NK-92 (cell line): ENCODE data around the gene C11orf24.

ENCODE experiments used
- DNase-seq: peaks from one replicate; lab custom pipeline; 2025; ENCODE audit not compliant: unreplicated experiment; lab: John Stamatoyannopoulos, UW

The C11orf24 gene

DNA sequence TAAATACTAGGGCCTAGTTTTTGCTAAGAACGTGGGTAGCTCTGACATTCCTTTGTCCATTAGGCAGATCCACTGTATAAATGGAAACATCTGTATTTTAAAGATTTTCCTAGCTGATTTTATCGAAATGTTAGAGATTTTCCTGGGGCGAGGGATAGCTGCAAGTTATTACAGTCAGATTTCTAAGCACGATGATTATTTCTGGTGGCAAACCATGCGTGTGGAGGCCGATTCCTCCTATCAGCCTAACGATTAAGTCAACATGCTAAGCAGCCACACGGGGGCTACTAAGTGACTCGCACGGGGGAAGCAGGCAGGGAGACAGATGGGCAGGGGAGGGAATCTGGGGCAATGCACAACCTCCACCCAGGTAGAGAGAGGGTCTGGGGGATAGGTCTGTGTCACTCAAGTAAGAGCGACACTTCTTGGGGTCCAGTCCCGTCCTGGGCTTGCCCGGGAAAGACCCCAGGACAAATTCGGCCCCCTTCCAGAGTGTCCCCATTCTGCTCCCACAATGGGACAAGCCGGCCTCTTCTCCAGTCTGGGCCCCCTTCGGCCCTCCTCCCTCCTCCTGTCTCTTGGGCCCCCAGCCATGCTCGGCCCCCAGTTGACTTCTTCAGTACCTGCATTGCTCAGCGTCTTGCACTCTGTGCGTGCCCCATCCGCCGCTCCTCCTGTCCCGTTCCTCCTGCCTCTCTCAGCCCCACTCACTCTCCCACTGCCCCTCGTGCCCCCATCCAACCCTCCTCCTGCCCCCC is 571 bp downstream of the C11orf24 start:
- DNase-seq: no peak

DNA sequence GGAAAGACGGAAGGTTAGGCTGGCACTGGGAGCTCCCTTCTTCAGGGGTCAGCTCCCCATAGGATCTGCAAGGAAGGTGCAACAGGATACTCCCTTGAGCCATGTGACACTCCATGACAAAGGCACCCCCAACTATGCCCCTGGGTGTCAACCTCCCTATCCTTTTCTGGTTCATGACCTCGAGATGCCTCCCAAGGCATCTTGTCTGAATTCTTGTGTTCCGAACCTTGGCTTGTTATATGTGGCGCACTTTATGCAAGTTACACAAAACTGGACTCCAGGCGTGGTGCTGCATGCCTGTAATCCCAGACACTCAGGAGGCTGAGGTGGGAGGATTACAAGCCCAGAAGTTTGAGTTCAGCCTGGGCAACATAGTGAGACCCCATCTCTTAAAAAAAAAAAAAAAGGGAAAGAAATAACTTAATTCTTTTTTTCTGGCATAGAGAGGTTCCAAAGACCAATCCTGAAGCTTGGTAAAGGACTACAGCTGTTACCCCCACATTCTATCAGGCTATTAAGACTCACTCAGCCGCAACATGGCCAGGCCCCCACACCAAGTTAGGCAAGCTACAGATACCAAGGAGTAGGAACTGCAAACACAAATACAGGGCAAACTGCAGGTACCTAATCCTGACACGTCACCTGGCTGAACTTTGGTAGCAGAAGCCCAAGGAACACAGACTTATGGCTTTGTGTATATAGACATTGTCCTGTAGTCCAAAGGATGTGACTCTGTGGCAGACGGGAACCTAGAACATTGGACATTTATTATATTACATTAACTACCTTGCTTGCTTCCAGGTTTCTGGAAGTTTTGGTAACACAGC is 1.4 kb downstream of the C11orf24 start:
- no peak for DNase-seq

DNA sequence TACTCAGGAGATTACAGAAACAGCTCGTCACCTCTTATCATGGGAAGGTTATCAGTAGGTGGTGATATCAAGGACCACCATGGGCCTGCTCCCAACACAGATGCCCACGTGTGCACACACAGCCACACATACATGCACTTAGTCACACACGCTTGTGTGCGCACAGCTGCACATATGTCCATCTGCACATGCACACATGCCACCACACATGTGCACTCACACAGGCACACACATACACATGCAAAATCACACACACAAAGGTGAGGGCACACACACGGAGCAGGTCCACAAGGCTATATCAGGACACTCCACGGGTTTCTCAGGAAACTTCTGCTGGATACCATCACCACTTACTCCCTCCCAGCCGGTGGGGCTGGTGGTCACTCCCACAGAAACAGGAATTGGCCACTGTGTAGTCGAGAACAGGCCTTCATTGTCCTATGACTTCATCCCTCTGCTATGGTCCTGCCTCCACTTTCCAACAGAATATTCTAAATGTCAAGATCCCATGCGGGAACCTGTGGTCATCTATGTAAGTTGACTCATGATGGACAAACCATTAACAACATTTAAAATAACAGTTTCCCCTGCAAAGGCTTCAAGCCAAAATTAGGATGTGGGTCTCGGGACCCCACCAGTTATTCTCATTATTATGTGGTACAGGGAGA is 2.2 kb downstream of the C11orf24 start:
- no peak for DNase-seq

DNA sequence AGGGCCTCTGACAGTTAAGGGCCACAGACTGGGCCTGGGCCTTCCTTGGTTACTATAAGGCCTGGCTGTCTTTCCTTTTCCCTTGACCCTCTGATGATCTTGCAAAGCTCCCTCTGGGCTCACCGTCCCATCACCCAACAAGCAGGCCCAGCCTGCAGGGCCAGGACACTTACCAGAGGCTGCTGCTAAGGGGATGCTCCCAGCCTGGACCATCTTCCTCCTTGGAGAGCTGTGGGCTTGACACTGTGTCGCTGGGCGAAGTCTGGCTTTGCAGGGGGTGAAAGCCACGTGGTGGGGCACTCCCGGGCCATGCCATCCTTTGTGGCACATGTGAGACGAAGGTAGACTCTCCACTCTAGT is 3.9 kb downstream of the C11orf24 start:
- DNase-seq: no peak

DNA sequence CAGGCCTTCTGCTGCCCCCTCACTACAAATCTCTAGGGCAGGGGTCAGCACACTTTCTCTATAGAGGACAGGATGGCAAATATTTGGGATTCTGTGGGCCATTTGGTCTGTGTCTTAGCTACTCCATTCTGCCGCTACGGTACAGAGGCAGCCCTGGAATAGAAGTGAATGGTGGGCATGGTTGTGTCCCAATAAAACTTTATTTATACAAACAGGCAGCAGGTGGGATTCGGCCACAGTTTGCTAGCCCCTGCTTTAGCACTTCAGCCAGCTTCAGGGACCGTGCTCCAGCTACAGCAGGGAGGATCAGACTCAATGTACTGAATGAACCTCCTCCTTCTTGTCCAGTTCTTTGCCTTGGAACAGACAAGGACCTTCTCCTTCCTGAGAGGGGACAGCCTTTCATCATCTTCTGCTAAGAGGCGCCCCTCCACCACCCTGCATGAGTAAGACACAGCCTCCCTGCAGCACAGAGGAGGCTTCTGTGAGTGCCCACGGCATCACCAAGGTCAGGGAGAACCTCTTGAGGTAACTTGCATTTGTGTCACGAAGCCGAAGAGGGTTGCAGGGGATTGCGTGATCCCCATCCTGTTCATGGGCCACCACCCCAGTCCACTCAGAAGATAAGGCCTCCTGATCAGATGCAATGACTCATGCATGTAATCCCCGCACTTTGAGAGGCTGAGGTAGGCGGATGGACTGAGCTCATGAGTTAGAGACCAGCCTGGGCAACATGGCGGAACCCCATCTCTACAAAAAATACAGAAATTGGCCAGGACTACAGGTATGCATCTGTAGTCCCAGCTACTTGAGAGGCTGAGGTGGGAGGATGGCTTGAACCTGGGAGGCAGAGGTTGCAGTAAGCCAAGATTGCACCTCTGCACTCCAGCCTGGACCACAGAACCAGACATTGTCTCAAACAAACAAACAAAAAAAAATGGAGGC is 4.6 kb downstream of the C11orf24 start:
- no peak for DNase-seq

DNA sequence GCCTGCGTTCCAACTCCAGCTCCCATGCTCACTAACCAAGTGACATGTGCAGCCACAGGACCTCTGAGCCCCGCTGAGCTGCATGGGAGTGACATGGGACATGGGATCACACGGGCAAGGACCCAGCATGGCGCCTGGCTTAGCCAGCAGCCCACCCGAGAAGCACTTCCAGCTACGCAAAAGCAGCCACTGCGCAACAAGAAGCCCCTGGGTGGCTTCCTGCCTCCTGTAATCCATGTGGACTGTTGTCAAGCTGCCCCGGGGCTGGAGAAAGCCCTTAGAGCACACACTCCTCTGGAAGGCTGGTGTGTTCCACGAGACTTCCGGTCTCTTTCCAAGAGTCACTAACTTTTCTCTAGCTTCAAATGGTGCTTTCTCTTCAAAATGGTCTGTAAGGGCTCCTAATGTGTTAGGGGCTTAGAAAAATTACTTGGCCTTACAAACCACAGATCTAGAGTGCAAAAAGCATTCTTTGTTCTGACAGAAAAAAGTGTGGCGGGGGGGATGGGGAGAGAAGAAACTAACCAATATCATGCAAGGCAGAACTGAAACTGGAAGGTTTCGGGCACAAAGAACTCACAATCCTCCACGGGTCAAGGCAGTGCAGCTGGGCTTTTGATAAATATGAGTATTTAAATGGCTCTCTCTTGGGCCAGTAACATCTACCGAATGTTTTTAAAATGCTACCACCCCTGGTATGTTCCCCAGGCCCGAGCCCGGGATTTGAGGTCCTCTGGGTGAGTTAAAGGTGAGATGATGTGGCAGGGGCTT is 5.5 kb downstream of the C11orf24 start:
- DNase-seq: no peak

DNA sequence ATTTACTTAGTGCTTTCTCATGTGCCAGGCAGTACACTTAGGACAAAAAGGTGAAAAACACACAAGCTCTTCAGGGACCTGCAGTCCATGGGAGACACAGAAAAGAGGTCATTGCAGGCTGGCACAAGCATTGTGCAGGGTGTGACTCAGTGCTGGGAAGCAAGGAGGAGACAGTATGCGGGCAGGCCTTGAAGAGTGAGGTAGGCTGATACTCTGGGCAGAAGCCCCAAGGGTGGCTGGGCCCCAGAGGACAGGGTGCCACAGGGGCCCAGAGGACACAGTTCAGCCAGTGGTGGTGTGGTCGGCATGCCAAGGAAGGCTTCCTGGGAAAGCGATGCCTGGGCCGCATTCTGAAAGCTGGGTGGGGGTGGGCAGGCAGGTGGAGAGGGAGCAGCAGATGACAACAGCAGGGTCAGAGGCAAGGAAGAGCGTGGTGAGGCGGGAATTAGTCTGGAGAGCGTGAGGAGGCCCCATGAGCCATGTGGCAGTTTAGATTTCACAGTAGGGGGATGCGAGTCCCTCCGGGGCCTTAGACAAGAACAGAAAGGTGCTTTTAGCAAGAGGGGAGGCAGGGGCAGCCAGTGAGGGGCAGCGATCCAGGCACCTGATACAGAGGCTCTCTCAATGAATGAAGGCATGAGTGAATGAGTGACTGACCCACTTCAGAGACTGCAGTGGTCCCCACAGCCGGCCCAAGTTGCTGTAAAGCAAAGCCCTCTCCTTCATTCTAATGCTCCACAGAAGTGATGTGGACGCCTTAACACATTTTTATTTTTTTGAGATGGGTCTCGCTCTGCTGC is 6.8 kb downstream of the C11orf24 start:
- DNase-seq: no peak

DNA sequence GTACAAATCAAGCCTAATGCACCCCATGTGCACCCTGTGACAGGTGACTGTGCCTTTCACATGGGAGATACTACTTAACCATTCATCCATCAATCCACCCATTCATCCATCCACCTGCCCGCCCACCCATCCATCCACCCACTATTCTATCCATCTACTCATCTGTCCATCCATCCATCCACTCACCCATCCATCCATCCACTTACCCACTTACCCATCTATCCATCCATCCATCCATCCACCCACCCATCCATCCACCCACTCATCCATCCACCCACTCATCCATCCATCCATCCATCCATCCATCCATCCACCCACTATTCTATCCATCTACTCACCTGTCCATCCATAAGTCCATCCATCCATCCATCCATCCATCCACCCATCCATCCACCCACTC is 7.5 kb downstream of the C11orf24 start:
- no peak for DNase-seq

DNA sequence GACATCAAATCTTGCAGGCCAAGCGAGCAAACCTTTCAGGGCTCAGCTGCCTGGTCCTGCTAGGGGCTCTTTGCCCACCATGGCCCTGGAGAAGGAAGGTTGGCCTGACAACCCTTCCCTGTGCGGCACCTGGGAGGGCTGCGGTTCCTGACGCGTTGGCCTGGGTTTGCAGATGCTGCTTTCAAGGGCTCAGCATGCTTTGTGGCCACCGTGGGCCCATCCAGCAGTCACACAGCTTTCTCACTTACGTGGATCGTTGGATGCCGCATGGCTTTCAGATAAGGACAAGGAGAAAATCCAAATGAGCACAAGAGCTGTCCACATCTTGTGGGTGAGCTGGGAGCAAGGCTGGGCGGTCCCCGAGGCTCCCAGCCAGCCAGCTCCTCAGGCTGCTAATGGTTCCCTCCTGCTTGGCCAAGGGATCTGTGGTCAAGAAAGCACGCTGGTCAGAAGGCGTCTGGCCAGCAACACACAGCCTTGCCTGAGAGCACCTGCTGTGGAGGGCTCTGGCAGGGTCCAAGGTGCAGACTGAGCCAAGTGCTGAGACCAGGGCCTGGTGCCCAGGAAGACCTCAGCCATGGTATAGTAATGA is 8.2 kb downstream of the C11orf24 start:
- no peak for DNase-seq

DNA sequence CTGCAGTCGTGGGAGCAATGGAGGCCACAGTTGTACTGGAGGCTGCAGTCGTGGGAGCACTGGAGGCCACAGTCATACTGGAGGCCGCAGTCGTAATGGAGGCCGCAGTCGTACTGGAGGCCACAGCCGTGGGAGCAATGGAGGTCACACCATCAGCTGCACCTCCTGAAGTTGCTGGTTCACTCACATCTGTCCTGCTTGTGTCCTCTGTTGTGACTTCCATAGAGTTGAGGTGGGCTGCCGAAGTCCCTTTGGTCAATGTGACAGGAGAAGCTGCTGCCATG is 9.3 kb downstream of the C11orf24 start:
- no peak for DNase-seq

DNA sequence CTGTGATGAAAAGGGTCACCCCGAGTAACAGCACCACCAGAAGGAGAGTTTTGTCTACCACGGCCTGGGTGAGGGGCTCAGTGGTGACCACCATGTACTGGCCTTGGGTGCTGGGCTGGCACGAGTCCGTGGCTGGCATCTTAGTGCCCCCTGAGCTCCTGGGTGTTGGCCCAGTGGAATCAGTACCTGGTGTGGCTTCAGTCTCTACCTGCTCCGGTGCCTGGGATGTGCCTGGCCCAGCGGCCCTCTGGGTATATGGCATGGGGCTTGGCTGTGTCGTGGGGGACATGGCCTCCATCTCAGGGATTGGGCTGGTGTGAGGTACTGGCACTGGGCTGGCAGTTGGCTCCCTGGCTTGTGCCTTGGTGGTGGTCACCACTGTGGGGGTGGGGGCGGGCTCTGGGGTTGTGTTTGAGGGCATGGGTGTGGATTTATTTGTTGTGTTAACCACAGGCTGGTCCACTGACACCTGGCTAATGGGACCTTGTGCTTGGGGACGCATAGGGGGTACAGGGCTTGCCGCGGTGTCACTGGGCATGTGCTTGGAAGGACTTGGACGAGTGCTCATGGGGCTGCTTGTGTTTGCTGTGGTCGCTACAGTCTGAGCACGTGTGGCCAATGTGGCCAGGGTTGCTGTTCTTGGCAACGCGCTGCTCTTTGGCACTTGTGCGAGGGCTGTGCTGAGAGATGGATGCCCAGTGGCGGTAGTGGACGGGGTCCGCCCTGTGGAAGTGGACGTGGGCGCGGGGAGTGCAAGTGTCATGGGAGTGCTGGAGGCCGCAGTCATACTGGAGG is 9.8 kb downstream of the C11orf24 start:
- no peak for DNase-seq

DNA sequence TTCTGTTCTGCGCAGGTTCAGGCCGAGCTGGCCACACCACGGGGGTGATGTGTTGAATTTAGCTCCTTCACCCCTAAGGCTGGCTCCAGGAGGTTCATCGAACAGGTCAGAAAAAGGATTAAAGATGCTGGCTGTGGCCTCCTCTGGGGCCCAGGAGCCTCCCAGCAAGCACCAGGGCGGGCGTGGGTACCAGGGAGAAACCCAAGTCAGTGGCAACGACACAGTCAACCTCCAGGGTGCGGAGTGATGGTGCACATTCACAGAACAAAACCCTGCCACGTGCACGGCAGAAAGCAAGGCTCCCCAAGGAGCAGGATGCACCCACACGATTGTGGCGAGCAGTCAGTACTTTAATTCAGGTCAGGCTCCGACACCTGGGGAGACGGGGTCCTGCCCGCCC is 10.8 kb downstream of the C11orf24 start:
- no peak for DNase-seq

DNA sequence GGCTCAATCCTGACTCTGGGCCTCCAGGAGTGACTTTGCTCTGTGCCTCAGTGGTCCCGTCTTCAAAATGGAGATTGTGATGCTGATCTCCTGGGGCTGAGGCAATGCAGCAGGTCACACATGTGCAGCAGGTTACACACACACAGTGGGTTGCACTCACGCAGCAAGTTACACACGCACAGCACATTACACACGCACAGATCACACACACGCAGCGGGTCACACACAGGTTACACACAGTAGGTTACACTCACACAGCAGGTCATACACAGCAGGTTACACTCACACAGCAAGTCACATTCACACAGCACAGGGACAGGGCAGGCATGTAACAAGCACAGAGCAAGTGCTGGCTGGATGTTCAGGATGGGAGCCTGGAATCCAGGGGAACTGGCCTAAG is 11.3 kb downstream of the C11orf24 start:
- no peak for DNase-seq

DNA sequence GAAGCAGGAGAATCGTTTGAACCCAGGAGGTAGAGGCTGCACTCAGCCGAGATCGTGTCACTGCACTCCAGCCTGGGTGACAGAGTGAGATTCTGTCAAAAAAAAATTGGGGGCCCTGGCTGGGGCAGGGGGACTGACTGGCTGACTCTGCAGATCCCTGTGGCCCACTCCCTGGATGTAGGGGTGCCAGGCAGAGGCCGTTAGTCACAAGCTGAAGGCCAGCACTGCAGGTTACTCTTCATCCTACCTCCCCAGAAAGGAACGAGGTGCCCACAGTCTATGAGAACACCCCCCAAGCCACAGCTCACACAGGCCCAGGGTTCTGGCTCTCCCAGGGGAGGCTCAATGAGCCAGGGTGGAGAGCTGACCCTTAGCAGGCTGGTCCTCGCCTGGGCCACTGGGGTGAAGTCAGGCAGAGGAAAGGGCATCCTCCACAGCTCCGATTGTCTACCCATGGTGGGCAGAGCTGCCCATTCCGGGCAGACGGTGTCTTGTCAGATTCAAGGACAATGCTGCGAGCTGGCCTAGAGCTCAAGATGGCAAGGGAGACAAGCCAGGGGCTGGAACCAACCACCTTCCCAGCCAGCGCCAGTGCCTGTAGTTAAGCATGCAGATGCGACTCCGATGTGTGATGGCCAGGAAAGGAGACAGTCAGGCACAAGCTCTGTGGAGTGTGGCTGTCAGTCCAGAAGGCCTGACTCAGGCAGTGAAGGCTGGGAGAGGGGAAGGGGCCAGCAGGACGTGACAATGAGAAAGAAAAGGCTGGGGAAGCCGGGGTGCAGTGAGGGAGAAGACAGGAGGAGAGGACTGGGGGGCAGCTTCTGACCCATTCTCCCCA is 12.4 kb downstream of the C11orf24 start:
- no peak for DNase-seq

DNA sequence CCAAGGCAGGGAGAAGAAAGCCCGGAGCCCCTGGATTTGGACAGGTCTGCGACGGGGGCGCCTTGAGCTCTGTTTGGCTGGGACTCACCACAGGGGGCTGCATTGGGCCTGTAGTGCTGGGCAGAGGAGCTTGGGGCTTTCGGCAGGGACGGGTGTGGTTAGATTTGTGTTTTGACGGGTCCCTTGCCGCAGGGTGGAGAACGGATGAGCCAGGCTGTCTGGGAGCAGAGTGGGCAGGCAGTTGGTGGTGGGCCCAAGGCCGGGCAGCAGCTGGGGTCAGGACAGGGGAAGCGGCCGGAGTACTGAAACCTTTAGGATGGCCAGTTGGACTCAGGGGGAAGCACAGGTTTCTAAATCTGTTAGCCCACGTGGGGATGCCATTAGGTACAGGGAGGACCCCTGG is 13.4 kb downstream of the C11orf24 start:
- DNase-seq: no peak

DNA sequence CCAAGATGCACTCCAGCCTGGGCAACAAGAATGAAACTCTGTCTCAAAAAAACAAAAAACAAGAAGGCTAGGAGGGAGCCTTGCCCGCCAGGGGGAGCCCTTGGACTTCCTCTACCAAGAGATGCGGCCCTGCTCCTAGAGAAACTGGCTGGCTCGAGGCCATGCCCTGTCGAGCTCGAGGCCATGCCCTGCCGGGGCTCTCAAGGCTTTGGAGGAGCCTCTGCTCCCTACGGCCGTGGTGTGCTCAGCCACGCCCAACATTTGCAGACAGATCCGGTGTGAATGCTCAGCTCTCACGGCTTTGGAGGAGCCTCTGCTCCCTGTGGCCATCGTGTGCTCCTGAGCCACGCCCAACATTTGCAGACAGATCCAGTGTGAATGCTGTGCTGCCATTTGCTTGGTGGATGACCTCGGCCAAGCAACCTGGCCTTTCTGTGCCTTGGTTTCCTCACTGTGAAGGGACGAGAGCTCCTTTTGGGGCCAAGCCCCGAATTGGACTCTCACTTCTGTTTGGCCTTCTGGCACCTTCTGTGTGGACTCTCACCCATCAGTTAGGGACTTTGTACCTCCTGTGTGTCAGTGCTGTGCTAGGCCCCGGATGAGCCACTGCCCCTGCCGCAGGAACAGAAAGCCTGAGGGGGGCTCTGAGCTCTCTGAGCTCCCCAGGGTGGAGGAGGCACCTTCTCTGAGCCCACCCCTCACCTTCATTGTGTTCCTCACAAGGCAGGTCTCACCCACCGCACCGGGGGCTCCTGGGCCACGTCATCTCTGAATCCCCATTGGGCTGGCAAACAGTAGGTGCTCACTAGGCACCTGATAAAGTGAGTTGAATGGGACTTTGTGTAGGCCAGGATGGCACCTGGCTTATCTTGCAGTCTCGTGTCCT is 14.1 kb downstream of the C11orf24 start:
- DNase-seq: peak; percentile 42

DNA sequence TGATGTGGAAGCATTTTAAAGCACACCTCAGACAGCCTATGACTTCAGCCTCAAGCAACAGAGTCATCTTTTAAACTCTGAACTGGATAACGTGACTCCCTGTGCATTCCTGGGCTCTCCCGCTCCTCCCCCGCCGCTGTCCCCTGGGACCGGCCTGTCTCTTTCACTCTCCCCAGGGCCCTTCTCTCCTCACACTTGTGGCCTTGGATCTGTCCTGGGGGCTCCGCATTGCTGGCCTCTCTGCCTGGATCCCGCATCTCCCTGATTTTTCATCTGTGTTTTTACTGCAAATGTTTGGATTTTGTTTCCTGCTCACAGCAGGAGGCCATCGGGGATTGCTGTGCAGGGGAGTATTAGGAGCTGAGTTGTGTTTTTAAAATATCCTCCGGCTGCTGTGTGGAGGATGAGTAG is 15.4 kb downstream of the C11orf24 start:
- DNase-seq: no peak
